HG02981 (cell line): ENCODE measurements around the gene GFER.
"Not testable (repeated sequence)": the region's sequence is repeated elsewhere in the genome, so short reads cannot be mapped to it uniquely, and the experiment has no call there.

Source experiments
- ATAC-seq: cut with Tn5 transposase; IDR thresholded peaks from one replicate; pipeline ENCODE4 v1.9.1; 2021; ENCODE audit warnings: mild to moderate bottlenecking, moderate library complexity; ENCODE audit not compliant: unreplicated experiment

GFER gene

DNA sequence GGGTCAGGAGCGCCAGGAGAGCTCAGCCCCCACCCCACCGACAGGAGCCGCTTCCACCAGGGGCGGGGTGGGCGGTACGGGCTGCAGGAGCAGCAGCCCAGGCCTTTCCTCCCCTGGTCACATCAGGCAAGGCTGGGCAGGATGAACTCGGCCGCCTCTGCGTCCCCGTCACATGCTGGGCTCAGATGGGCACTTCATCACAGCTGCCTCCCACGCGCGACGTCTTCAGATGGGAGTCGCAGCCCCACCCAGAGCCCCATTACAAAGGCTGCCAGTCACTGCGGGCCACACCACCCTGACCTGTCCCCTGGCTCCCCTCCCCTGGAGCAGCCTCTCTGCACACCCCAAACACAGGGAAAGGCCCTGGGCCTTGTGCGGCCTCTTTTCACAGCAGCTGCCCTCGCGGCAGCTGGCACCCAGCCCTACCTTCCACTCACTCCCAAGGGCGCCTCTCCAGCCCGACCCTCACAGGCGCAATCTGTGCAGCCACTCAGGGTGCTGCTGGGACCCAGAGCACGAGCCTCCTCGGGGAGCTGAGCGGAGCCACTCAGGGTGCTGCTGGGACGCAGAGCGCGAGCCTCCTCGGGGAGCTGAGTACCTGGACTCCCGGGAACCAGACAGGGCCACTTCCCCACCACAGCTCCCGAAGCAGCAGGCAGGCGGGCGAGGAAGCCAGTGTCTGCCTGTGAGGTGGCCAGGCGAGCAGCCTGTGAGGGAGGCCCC, 21.0 kb downstream of the GFER start:
- ATAC-seq, result no peak

DNA sequence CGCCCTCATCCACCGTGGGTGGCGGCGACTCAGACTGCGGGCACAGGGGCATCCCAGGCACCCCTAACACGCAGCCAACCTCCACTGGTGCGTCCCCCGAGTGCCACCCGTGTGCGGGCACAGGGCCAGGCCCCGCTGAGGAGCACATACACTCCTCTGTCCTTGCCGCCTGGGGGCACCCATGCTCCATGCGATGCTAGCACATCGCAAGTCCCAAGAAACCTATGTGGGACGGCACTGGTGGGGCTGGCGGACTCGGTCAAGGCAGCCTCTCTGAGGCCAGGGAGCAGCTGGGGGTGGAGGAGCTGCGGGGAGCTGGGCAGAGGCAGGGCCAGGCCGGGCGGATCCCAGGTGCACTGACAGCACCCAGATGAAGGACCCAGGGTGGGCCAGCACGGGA, 21.7 kb downstream of the GFER start:
- no peak for ATAC-seq

DNA sequence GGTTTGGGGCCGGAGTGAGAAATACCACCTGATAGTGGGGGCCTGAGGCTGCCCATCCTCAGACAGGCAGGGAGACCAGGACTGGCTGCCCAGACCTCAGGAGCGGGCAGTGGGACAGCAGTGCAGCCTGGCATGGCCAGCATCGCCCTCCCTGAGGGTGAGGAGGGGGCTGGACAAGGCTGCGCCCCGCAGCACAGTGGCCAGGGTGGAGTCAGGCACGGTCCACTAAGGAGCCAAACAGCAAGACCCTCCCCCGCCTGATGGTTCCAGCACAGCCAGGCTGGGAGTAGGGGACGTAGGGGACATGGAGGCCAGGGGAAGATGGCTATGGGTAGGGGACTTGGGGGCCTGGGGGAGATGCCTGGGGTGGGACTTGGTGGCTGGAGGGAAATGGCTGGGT, 22.3 kb downstream of the GFER start:
- ATAC-seq, result no peak

DNA sequence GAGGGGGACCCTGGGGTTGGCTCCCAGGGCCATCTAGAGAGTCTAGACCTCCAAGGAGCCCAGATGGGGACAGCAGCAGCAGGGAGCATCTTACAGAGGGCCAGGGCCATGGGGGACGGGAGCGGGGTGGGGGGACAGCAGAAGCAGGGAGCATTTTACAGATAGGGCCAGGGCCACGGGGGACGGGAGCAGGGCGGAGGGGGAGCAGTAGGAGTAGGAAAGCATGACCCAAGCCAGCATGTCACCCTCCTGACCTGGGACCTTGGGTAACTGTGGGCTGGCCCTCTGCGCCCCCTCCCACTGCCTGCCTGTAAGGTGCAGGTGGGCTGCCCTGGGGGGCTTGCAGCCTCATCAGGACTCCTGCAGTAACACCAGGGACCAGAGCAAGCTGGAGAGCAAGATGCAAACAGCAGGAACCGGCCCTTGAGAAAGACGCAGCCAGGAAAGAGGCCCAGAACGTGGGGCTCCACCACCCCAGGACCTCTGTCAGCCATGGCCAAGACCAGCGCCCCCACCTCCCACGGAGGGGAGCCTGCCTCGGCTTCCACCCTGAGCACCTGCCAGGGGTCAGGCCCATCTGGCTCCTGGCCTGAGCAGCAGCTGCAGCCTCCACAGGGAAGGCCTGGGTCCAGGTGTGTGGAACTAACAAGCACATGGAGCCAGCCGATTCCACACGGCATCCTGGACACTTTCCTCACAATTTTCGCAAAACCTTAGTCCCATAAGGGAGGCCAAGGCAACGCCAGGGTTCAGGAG, 23.3 kb downstream of the GFER start:
- ATAC-seq, result no peak

DNA sequence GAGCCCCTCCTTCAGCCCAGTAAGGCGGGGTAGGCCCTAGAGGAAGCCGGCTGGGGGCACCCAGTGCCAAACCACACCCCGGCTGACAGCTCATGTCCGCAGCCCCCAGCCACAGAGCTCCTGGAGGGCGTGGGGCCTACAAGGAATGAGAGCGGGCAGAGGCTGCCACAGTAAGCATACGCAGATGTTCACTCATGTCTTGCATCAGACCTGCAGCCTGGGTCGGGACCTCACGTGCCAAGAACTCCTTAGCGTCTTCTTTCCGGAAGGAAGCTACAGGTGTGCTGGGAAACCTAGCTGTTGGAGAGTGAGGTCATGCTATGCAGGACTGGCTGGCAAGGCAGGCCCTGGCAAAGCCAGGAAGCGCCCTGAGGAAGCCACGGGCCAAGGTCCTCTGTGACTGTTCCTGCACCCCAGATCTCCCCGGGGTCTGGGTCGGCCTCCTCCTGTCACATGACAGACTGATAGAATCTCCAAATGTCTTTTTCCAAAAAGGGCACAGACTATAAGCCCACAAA, 24.1 kb downstream of the GFER start:
- ATAC-seq, result no peak

DNA sequence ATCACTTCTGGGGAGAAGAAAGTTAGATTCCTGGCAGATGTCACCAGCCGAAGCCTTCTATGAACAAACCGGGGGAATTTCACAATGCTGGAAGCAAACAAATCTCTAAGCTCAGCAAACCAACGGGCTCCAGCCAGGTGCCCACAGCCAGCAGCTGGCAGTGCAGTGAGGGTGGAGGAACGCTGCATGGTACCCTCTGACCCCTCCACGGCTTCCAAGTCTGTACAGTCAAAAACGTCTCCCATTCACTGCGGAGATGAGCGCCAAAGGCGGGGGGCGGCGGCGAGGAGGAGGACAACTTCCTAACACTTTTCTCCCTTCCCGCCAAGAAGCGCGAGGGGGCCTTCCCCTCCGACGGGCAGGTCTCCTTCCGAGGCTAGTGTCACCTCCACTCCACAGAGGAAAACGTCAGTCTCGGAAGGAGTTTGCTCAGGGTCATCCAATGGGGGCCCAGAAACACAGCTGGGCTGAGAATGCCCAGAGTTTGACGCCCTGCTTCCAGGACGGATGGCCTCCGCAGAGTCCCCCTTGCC, 24.7 kb downstream of the GFER start:
- ATAC-seq, result no peak

DNA sequence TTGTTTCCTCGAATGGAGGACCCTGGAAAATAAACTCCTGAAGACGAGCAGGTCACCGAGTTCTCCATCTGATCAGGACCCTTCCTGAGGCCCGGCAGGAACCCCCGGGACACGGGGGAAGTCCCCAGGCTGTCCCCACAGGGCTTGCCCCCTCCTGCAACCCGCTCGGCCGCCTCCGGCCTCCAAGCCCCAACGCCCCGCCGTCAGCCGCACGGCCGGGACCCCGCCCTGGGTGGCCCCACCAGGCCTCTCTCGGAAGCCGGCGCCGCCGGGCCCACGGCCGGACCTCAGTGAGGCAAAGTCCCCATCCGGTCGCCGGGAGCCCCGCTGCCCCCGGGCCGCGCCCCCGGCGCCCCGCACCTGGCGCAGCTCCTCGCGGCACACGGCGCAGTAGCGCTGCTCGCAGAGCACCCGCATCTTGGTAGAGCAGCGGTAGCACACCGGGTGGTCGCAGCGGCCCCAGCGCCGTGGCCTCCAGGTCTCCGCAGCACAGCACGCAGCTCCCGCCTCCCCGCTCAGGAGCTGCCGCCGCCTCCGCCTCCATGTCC, 25.2 kb downstream of the GFER start:
- ATAC-seq, result peak; percentile 23

DNA sequence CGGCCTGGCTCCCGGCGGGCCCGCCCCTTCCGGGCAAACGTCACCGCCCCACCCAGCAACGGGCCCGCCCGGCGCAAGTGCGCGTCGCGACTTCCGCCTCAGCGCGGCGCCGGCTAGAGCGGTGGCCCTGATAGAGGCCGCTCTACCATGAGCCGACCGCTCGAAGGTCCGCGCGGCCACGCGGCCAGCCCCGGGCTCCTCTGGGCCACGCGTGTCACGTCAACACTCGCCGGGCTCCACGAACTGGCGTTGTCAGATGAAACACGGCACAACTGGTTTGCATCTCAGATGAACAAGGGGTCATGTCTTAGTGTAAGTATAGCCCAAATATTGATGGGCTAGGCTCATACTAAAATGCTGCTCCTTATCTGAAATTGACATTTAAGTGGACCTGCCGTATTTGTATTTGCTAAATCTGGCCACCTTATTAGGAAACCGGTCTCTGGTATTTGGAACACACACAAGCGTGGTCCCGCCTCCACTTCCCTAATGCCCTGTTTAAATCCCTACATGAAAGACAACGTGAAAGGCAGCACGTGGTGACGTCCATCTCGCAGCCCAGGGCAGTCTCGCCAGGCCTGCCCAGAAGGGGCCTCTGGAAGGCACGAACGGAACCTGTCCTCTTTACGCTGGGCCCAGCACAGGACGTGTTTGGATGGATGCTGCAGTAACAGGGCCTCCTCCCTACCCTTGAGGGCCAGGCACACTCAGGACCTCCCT, 26.0 kb downstream of the GFER start, which contains the start of gene ZNF598:
TSS of gene ZNF598 (minus strand) at position 31 of the 720 bp plus-strand sequence.
- ATAC-seq, result peak; percentile 80

DNA sequence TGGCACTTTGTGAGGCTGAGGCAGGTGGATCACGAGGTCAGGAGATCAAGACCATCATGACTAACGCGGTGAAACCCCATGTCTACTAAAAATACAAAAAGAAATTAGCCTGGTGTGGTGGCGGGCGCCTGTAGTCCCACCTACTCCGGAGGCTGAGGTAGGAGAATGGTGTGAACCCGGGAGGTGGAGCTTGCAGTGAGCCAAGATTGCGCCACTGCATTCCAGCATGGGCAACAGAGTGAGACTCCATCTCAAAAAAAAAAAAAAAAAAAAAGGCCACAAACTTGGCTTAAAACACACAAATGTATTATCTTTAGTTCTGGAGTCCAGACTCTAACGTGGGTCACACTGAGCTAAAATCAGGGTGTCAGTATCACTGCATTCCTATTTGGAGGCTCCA, 27.7 kb downstream of the GFER start:
- not testable (repeated sequence) for ATAC-seq

DNA sequence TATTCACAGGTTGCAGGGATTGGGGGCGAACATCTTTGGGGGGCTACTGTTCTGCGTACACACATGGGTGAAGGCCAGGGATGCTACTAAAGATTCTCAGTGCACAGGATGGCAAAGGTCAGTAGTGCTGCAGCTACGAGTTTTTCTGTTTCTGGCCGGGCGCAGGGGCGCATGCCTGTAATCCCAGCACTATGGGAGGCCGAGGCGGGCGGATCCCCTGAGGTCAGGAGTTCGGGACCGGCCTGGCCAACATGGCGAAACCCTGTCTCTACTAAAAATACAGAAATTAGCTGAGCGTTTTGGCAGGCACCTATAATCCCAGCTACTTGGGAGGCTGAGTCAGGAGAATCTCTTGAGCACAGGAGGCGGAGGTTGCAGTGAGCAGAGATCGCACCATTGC, 29.5 kb downstream of the GFER start:
- no peak for ATAC-seq

DNA sequence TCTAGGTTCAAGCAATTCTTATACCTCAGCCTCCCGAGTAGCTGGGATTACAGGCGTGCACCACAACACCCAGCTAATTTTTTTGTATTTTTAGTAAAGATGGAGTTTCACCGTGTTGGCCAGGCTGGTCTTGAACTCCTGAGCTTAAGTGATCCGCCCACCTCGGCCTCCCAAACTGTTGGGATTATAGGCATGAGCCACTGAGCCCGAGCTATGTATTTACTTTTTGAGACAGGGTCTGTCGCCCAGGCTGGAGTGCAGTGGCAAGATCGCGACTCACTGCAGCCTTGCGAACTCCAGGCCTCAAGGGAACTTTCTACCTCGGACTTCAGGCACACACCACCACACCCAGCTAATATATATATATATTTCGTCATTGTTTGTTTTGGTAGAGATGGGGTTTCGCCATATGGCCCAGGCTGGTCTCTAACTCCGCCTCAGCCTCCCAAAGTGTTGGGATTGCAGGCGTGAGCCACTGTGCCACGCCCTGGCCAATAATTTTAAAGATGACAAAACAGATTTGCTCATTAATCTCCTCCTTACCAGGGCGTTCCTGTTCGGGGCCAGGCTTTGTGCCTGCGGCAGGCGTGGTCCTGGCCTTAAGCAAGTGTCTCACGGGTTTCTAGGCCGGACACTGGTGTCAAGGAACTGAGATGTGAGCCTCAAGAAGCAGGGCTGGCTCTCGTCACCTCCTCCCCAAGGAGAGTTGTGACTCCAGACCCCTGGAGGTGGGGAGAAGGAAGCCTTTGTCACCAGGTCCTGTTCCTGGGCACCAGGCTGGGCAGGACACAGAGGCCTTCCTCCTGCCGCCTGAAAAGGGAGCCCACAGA, 31.3 kb downstream of the GFER start:
- ATAC-seq, result no peak

DNA sequence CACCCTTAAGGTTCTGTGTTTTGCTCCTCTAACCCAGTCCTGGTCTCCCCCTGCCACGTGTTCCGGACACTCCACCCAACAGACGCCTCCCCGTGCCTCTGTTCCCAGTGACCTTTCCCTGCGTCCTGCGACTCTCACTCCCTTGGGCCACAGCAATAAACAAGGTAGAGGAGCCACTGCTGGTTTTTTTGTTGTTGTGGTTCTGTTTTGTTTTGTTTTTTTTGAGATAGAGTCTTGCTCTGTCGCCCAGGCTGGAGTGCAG, 31.9 kb downstream of the GFER start:
- no peak for ATAC-seq

DNA sequence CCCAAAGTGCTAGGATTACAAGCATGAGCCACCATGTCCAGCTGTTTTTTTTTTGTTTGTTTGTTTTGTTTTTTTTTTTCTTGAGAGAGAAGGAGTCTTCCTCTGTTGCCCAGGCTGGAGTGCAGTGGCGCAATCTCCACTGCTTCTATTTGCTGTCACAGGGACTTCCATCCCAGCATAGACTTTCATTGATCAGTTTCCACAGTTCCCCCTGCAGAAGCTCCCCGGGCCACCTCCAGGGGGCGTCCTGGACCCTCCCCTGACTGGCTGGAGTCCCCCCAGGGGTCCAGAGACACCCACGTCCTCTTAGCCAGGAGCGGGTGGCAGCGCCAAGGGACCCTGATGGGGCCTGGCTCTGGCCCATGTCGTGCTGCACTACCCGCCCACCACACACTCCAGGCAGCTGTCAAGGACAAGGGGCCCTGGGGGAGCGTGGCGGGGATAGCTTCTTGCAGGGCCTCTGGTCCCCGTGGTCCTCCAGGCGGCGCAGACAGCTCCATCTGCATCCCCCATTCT, 32.5 kb downstream of the GFER start:
- ATAC-seq, result no peak

DNA sequence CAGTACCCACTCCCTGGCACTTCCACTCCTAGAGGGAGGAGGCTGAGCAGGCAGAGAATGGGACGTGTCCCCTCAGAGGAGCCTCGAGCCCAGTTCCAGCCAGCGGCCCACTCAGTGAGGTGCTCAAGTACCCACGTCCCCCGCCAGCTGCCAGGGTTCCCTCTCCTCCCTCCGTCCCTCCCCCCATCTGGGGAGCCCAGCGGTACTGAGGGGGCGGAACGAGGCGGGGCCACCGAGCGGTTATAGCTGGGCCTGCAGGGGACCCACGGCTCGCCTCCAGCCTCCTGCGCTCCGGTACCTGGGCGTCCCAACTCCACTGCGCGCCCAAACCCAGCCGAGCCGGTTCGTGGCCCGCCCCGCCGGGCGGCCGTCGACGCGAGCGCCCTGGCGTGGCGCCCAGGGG, 35.5 kb downstream of the GFER start, which contains the start of gene NPW:
TSS of gene NPW (plus strand) at position 268 of the 403 bp plus-strand sequence.
- no peak for ATAC-seq

DNA sequence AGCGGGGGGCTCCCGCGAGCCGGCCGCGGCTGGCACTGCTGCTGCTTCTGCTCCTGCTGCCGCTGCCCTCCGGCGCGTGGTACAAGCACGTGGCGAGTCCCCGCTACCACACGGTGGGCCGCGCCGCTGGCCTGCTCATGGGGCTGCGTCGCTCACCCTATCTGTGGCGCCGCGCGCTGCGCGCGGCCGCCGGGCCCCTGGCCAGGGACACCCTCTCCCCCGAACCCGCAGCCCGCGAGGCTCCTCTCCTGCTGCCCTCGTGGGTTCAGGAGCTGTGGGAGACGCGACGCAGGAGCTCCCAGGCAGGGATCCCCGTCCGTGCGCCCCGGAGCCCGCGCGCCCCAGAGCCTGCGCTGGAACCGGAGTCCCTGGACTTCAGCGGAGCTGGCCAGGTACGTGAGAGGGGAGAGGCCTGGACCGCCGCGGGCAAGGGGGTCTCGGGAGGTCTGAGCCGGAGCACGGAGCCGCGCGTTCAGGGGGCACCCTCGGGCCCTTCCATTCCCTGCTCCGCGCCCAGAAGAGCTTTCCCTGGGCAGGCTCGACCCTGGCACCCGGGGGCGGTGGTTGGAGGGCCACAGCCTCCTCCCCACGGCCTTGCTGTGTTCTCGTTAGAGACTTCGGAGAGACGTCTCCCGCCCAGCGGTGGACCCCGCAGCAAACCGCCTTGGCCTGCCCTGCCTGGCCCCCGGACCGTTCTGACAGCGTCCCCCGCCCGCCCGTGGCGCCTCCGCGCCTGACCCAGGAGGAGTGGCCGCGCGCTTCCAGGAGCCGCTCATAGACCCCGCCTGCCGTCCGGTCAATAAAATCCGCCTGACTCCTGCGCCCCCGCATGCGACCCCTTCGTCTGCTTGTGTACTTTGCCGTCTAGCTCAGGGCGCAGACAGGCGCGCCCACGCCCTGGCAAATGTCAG, 36.2 kb downstream of the GFER start:
- no peak for ATAC-seq

DNA sequence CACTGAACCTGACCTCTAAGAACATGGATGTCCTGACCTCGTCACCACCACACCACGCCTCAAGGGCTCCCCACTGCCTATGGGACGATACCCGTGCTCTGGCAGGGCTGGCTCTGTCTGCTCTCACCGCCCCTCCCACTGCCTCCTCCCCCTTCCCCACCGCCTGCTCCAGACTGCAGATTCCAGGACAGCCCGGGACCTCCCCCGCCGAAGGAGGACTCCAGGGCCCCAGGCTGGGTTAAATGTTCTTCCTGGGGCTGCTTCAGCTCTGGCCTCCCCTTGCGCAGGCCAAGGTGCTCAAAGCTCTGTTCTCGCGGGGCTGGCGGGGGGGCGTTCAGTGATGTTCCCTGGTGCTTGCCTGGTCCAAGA, 38.7 kb downstream of the GFER start:
- ATAC-seq, result no peak

DNA sequence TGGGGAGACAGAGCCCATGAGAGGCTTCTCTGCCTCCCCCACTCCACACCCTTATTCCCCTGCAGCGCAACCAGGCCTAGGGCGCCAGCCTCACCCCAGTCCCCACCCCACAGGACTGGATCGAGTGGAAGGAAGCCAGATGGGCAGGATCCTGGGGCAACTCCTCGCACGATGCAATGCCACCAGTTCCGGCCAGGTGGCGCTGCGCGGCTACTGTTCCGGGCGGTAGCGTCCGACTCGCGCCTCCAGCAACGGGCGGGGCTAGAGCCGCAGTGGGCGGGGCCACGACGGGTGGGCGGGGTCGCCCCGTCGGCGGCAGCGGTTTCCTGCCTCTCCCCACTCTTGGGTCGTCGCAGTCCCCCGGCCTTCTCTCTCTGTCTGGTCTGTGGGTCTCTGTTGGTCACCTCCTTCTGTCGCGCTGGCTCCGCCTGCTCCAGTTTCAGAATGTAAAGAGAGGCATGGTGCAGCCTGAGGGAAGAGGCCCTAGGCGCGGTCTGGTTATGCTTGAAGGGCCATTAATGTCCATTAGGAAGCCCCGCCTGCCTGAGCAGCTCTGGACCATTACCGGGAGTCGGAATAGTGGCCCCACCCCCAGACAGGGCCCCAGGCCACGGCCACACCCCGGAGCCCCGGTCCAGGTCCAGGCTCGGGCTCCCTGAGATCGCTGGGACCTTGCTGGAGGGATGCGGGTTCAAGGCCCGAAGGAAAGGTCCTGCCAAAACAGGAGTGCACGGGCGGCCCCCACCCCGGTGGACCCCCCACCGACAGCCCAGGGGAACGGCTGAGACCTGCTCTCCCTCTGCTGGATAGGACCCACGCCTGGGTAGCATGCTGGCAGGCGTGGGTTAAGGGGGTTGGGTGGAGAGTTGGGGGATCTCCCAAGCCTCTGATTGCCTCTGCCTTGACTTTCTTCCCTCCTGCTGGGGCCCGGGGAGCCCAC, 39.4 kb downstream of the GFER start:
- peak; percentile 63 for ATAC-seq

DNA sequence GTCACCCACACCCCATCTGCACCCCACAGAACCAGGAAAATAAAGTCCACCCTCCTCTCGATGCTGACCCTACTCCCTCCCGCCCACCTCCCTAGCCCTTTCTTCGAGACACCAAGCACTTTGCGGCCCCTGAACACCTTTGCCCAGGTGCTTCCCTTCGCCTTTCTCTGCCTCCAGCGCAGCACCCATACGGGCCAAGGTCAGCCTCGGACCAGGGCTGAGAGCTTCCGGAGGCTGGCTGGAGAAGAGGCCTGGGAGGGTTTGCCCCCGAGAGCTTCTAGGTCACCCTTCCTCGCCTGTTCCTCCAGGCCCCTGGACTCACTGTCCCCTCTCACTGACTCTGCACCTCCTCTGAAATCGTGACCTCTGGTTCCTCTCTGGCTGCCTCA, 40.0 kb downstream of the GFER start:
- ATAC-seq, result no peak
